Astrocyte (in vitro differentiated cells and primary cell): ENCODE measurements around the gene ARPIN.

ENCODE experiments used
- EZH2 ChIP-seq: IDR thresholded peaks from 2 replicates; pipeline ENCODE4 v1.6.1; 2012; ENCODE audit warnings: mild to moderate bottlenecking, low read length, inconsistent platforms; ENCODE audit not compliant: insufficient read depth
- TF ChIP-seq, protein P1 (sequence below): IDR thresholded peaks from 2 replicates; pipeline ENCODE4 v1.5.1; 2011; ENCODE audit warnings: low read depth, mild to moderate bottlenecking, inconsistent platforms, low read length, moderate library complexity; ENCODE audit not compliant: insufficient read depth

DNA sequence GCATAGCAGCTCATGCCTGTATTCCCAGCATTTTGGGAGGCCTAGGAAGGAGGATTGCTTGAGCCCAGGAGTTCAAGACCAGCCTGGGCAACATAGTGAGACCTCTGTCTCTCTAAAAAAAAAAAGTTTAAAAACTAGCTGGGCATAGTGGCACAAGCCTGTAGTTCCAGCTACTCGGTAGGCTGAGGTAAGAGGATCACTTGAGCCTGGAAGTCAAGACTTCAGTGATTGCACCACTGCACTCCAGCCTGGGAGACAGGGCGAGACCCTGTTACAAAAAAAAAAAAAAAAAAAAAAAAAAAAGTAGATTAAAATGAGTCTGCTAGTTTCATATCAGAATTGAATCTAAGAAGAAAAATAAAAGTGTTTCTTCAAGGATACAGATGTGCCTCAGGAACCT is 65.7 kb downstream of the ARPIN start:
- TF ChIP-seq, protein P1, sequence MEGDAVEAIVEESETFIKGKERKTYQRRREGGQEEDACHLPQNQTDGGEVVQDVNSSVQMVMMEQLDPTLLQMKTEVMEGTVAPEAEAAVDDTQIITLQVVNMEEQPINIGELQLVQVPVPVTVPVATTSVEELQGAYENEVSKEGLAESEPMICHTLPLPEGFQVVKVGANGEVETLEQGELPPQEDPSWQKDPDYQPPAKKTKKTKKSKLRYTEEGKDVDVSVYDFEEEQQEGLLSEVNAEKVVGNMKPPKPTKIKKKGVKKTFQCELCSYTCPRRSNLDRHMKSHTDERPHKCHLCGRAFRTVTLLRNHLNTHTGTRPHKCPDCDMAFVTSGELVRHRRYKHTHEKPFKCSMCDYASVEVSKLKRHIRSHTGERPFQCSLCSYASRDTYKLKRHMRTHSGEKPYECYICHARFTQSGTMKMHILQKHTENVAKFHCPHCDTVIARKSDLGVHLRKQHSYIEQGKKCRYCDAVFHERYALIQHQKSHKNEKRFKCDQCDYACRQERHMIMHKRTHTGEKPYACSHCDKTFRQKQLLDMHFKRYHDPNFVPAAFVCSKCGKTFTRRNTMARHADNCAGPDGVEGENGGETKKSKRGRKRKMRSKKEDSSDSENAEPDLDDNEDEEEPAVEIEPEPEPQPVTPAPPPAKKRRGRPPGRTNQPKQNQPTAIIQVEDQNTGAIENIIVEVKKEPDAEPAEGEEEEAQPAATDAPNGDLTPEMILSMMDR = no peak
- no peak for TF ChIP-seq EZH2
